B cell (primary cell): ENCODE results near the gene VWA8. TPM values are rescaled to one million over a fixed set of nuclear protein-coding genes. Genes with fewer than 3 reads are reported as not detected.

Source experiments
- ATAC-seq: fragments of 200-7000 bp; cut with Tn5 transposase; one replicate; pipeline ENCODE4 v1.10.0; 2021; ENCODE audit warnings: low read depth, mild to moderate bottlenecking, moderate number of reproducible peaks, moderate library complexity
- CTCF ChIA-PET: fragments of 350-600 bp; sonication (Branson Sonifier 250); formaldehyde crosslinking; loops from one replicate; lab custom pipeline; 2021; ENCODE audit warnings: antibody characterized with exemption, inconsistent platforms; lab: Charles Lee
- POLR2A ChIA-PET: fragments of 350-600 bp; sonication (Branson Sonifier 250); formaldehyde crosslinking; loops from one replicate; lab custom pipeline; 2021; ENCODE audit warnings: antibody characterized with exemption; lab: Charles Lee
- DNase-seq: peaks from one replicate; pipeline ENCODE4 v3.0.0; 2013
- H2AFZ ChIP-seq: 2 replicates; pipeline ENCODE4 v1.6.1; 2012; ENCODE audit warnings: mild to moderate bottlenecking, low read depth, low read length; ENCODE audit not compliant: insufficient read depth, poor library complexity, severe bottlenecking
- H3K27ac ChIP-seq, 2 donors: 1 replicate in 1 of 2; 2 replicates in 1 of 2; pipeline ENCODE4 v1.5.1; 2012 to 2013; ENCODE audit warnings: low read length in 2 of 2, mild to moderate bottlenecking in 2 of 2, moderate library complexity in 1 of 2
- H3K27me3 ChIP-seq, 4 experiments: fragments of 200-600 bp in 1 of 4; sonication (generic) in 1 of 4; replicated peaks in 1 of 4; 1 replicate in 2 of 4; 2 replicates in 2 of 4; pipeline versions ENCODE4 v1.6.1 to v1.7.0; 2013 to 2016; ENCODE audit warnings: low read length in 3 of 4, mild to moderate bottlenecking in 2 of 4, mixed read lengths in 1 of 4, moderate library complexity in 1 of 4; ENCODE audit not compliant: insufficient read depth in 4 of 4, control insufficient read depth in 3 of 4; ENCODE audit errors: control extremely low read depth in 1 of 4
- H3K36me3 ChIP-seq, 2 experiments: replicated peaks in 1 of 2; 1 replicate in 1 of 2; 2 replicates in 1 of 2; pipeline versions ENCODE4 v1.6.1 to v1.7.1; 2013; ENCODE audit warnings: low read length in 1 of 2; ENCODE audit not compliant: insufficient read depth in 2 of 2, control insufficient read depth in 1 of 2; ENCODE audit errors: control extremely low read depth in 1 of 2, extremely low read depth in 1 of 2
- H3K4me1 ChIP-seq, 2 donors: fragments of 200-600 bp in 1 of 2; sonication (generic) in 1 of 2; 1 replicate in 1 of 2; 2 replicates in 1 of 2; pipeline versions ENCODE4 v1.5.1 to v1.6.1; 2013 to 2017; ENCODE audit warnings: low read length in 2 of 2; ENCODE audit not compliant: control insufficient read depth in 2 of 2, insufficient read depth in 2 of 2
- H3K4me2 ChIP-seq: replicated peaks from 2 replicates; pipeline ENCODE3; 2012; ENCODE audit warnings: mild to moderate bottlenecking, low read depth, low read length; ENCODE audit not compliant: poor library complexity, severe bottlenecking
- H3K4me3 ChIP-seq, 5 experiments: fragments of 200-600 bp in 1 of 5; sonication (generic) in 1 of 5; 1 replicate in 3 of 5; 2 replicates in 2 of 5; pipeline versions ENCODE4 v1.5.1 to v1.7.0; 2011 to 2016; ENCODE audit warnings: low read length in 4 of 5, mild to moderate bottlenecking in 4 of 5, low read depth in 2 of 5, control low read depth in 1 of 5, moderate library complexity in 1 of 5; ENCODE audit not compliant: insufficient read depth in 1 of 5; ENCODE audit errors: control extremely low read depth in 1 of 5, extremely low read depth in 1 of 5
- H3K79me2 ChIP-seq: fragments of 200-600 bp; sonication (generic); one replicate; pipeline ENCODE4 v1.6.0; 2016; ENCODE audit warnings: low read length; ENCODE audit not compliant: control insufficient read depth, insufficient read depth
- H3K9ac ChIP-seq: fragments of 200-600 bp; sonication (generic); 2 replicates; pipeline ENCODE4 v1.6.1; 2017; ENCODE audit warnings: mild to moderate bottlenecking, low read length, moderate library complexity
- H3K9me3 ChIP-seq, 3 donors: one replicate each; pipeline versions ENCODE4 v1.6.1 to v1.7.1; 2013; ENCODE audit warnings: low read length in 2 of 3; ENCODE audit not compliant: control insufficient read depth in 2 of 3, insufficient read depth in 1 of 3; ENCODE audit errors: control extremely low read depth in 1 of 3
- H4K20me1 ChIP-seq: 2 replicates; pipeline ENCODE4 v1.6.0; 2012; ENCODE audit warnings: mild to moderate bottlenecking, low read length; ENCODE audit not compliant: insufficient read depth, control insufficient read depth, poor library complexity, severe bottlenecking
- H3K27ac Mint-ChIP-seq: one replicate; pipeline ENCODE4 v1.8.0; 2021; ENCODE audit warnings: mixed read lengths
- H3K27me3 Mint-ChIP-seq: one replicate; pipeline ENCODE4 v1.8.0; 2021; ENCODE audit warnings: mixed read lengths
- H3K4me1 Mint-ChIP-seq: one replicate; pipeline ENCODE4 v1.8.0; 2021; ENCODE audit warnings: mixed read lengths
- H3K4me3 Mint-ChIP-seq: one replicate; pipeline ENCODE4 v1.8.0; 2021; ENCODE audit warnings: mixed read lengths
- H3K9me3 Mint-ChIP-seq: one replicate; pipeline ENCODE4 v1.8.0; 2022; ENCODE audit warnings: mixed read lengths; ENCODE audit not compliant: insufficient read depth
- CTCF ChIP-seq: fragments of 200-600 bp; IDR thresholded peaks from one replicate; pipeline ENCODE4 v1.8.0; 2022; ENCODE audit warnings: antibody characterized with exemption, mild to moderate bottlenecking
- EZH2 ChIP-seq: IDR thresholded peaks from 2 replicates; pipeline ENCODE4 v1.6.1; 2012; ENCODE audit warnings: borderline replicate concordance, low read depth, mild to moderate bottlenecking, moderate library complexity, low read length; ENCODE audit not compliant: insufficient read depth, poor library complexity, severe bottlenecking
- WGBS: methylation state at CpG from one replicate; pipeline ENCODE4 v1.1.5; 2013; ENCODE audit warnings: missing lambda C conversion rate; ENCODE audit not compliant: insufficient coverage; 5-methylcytosine and 5-hydroxymethylcytosine counted together
- intact Hi-C: fragments of 100-400 bp; cut with micrococcal nuclease; formaldehyde crosslinking; loops from one replicate; pipeline ENCODE4 v1.10.0; 2022
- polyA plus RNA-seq: library from polyadenylated mRNA; depleted of rRNA; stranded (reverse); fragments of >200 nt; gene quantifications from 2 replicates; pipeline ENCODE4 v1.2.3, GENCODE V29; 2012
- total RNA-seq, 2 donors: library from RNA; stranded (reverse); fragments of 120-200 nt in 1 of 2; gene quantifications; 1 replicate in 1 of 2; 2 replicates in 1 of 2; pipeline versions ENCODE4 v1.2.3 to v1.2.4, GENCODE V29; 2013 to 2022

Gene VWA8
- total and polyA plus RNA-seq, 2 donors (not counting 1 experiment from before 2014, with no cell fraction given) = 6.0 to 19.7 TPM

GRCh38 chr13:41655997-41656396 is 304.9 kb downstream of the VWA8 start:
- Mint-ChIP-seq H3K27ac (no peak overlapping the region), H3K4me3 (no peak overlapping the region), H3K27me3 (peaks cover 45% of the 10 kb centered on the region), H3K9me3 (no peaks in the 10 kb centered on the region), H3K4me1 (peaks cover 10% of the 10 kb centered on the region)
- no peaks in the 10 kb centered on the region for H3K79me2 ChIP-seq
- peaks cover 10 to 12% of the 10 kb centered on the region in 2 donors for H3K4me1 ChIP-seq
- no peak overlapping the region for H3K9ac ChIP-seq
- H4K20me1 ChIP-seq = peaks cover 11% of the 10 kb centered on the region
- no peak for ATAC-seq
- 93% methylated on average over 3 of the region's 6 CpGs for WGBS
- TF ChIP-seq CTCF (no peak), EZH2 (no peak)
- H3K27ac ChIP-seq = no peak overlapping the region
- no peak overlapping the region for H3K4me3 ChIP-seq
- no peak overlapping the region for H3K4me2 ChIP-seq
- no peaks in the 10 kb centered on the region for H3K9me3 ChIP-seq
- CTCF ChIA-PET = interaction anchor here (1.0 to 1.7 kb wide), 2 partner anchors 12 to 70 kb away, joined by 3 to 6 read pairs; no protein-coding TSS in a partner anchor
- intact Hi-C loops = no loop called here
- DNase-seq = no peak
- H3K27me3 ChIP-seq = peaks cover 0 to 38% (median 22%) of the 10 kb centered on the region in 4 experiments
- no peak overlapping the region for H2AFZ ChIP-seq
- POLR2A ChIA-PET = no interaction called here
- no peaks in the 10 kb centered on the region for H3K36me3 ChIP-seq

- intact Hi-C loops = loop anchor here (5.0 kb wide), 1 partner anchor 577 kb away; no protein-coding TSS in a partner anchor
- peak overlapping the region; percentile 0 for H3K4me3 Mint-ChIP-seq
- peak; percentile 49 for ATAC-seq
- H3K4me3 ChIP-seq = no peak overlapping the region
- H3K79me2 ChIP-seq = no peaks in the 10 kb centered on the region
- no peak overlapping the region for H2AFZ ChIP-seq
- ChIA-PET POLR2A (no interaction called here), CTCF (interaction anchor here (4.1 kb wide), 1 partner anchor 243 kb away, joined by 27 read pairs; no protein-coding TSS in a partner anchor)
- H4K20me1 ChIP-seq = peaks cover 11% of the 10 kb centered on the region
- no peak overlapping the region for H3K27ac ChIP-seq
- no peaks in the 10 kb centered on the region for H3K9me3 ChIP-seq
- H3K9ac ChIP-seq = no peak overlapping the region
- no peak overlapping the region for H3K27ac Mint-ChIP-seq
- no peaks in the 10 kb centered on the region for H3K36me3 ChIP-seq
- DNase-seq = peak; percentile 40
- peaks cover 47% of the 10 kb centered on the region for H3K27me3 Mint-ChIP-seq
- H3K4me1 ChIP-seq = peaks cover 10 to 12% of the 10 kb centered on the region in 2 donors
- peaks cover 10% of the 10 kb centered on the region for H3K4me1 Mint-ChIP-seq
- TF ChIP-seq CTCF = no peak
- TF ChIP-seq EZH2 = no peak
- H3K4me2 ChIP-seq = no peak overlapping the region
- no CpG with 5 or more reads among the region's 5 CpGs for WGBS
- H3K9me3 Mint-ChIP-seq = no peaks in the 10 kb centered on the region
- peaks cover 0 to 43% (median 23%) of the 10 kb centered on the region in 4 experiments for H3K27me3 ChIP-seq
Observed at GRCh38 chr13:41654796-41655195, 306.1 kb downstream of the VWA8 start.
